ENCODE data around the gene SGMS2.
"Not testable (repeated sequence)": the region's sequence is repeated elsewhere in the genome, so short reads cannot be mapped to it uniquely, and the experiment has no call there.

The SGMS2 gene

DNA sequence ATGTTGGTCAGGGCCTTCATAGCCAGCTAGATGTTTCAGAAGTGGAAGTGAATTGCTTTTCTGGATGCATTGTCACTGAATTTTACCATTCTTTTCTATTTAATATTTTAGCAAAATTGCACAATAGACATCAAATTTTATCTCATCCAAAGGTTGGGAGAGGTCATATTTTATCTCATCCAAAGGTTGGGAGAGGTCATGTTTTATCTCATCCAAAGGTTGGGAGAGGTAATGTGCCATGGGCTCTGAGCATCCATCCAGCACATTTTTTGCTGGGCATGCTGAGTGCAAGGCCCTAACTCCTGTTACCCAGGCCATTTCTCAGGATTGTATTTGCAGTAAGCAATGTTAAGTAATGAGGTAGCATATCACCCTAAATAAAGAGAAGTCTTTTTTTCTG is 91.9 kb downstream of the SGMS2 start:
- DNase-seq, result no peak

- DNase-seq, result no peak
Observed at GRCh38 chr4:107917500-107917899, 92.8 kb downstream of the SGMS2 start.

DNA sequence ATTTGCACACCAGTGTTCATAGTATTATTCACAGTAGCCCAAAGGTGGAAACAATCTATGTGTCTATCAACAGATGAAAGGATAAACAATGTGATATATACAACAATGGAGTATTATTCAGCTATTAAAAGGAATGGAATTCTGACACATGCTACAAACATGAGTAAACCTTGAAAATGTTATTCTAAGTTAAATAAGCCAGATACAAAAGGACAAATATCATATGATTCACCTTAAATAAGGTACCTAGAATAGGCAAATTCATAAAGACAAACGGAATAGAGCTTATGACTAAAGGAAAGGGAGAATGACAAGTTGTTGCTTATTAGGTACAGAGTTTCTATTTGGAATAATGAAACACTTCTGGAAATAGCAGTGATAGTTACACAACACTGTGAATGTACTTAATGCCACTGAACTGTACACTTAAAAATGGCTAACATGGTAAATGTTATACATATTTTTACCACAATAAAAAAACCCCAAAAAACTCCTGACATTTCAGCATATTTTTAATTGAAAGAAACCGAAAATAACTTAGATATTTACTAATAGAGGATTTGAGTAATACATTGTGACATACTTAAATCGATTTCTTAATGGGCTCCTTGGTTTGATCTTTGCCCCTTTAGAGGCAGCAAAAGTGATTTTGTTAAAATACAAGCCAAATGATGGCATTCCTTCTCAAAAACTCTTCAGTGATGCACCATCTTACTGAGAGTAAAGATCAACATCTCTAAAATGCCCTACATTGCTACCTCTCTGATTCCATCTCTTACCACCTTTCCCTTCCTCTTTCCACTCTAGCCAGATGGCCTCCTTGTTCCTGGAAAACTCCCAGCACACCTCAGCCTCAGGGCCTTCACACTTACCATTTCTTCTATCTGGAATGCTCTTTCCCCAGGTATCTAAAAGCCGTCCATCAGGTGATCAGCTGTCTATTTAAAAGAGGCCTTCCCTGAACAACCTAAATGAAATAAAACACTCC is 98.0 kb downstream of the SGMS2 start:
- DNase-seq, result no peak

GRCh38 chr4:107925713-107926112 is 101.0 kb downstream of the SGMS2 start:
- not testable (repeated sequence) for DNase-seq

DNA sequence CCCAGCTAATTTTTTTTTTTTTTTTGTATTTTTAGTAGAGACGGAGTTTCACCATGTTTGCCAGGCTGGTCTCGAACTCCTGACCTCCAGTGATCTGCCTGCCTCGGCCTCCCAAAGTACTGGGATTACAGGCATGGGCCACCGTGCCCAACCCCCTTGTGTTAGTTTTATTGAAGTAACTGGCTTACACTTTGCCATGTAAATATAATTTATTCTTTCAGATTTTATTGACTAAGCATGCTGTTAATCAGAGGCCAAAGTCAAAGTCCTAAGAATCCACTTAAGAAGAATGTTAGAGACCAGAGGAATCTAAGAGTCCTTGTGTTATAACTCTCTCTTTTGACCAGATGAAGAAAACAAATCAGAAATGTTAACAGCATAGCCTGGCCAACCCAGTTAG is 102.1 kb downstream of the SGMS2 start:
- not testable (repeated sequence) for DNase-seq

- peak; percentile 87 for DNase-seq
Observed at GRCh38 chr4:107930821-107931774, 106.4 kb downstream of the SGMS2 start, which contains the start of gene CYP2U1. Gene CYP2U1 (plus strand): TSS chr4:107931549. CDS start chr4:107931644, 95 bp downstream.

DNA sequence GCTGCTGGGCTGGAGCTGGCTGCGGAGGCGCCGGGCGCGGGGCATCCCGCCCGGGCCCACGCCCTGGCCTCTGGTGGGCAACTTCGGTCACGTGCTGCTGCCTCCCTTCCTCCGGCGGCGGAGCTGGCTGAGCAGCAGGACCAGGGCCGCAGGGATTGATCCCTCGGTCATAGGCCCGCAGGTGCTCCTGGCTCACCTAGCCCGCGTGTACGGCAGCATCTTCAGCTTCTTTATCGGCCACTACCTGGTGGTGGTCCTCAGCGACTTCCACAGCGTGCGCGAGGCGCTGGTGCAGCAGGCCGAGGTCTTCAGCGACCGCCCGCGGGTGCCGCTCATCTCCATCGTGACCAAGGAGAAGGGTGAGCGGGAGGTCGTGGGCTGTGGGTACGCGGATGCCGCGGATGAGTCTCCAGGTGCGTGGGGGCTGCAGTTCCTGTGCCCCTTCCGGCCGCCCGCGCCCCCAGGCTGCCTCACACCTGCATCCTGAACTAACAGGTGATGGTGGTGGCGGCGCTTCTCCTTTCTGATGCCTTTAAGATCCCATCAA is 107.1 kb downstream of the SGMS2 start:
- peak; percentile 57 for DNase-seq

- no peak for DNase-seq
Observed at GRCh38 chr4:107935246-107935645, 110.5 kb downstream of the SGMS2 start.

- DNase-seq, result no peak
Observed at GRCh38 chr4:107937040-107937439, 112.3 kb downstream of the SGMS2 start.

DNA sequence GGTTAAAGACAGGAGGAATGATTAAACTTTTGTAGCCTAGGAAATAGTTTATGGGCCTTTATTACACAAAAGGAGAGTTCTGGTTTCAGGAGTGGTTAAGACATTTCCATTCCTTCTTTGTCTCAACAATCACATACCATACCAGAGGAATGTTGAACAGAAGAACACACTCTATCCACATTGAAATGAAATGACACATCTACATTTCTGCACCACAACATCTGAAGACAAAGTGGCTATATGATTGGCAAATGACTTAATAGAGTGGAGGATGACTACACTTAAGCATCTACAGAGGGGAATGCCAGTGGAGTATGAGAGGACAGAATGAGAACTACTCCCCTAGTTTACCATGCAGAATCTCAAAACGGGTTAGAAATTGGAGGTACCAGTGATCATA is 114.6 kb downstream of the SGMS2 start:
- no peak for DNase-seq

GRCh38 chr4:107945809-107946208 is 121.1 kb downstream of the SGMS2 start:
- DNase-seq, result no peak

GRCh38 chr4:107950746-107951540 is 126.2 kb downstream of the SGMS2 start:
- DNase-seq, result no peak

DNA sequence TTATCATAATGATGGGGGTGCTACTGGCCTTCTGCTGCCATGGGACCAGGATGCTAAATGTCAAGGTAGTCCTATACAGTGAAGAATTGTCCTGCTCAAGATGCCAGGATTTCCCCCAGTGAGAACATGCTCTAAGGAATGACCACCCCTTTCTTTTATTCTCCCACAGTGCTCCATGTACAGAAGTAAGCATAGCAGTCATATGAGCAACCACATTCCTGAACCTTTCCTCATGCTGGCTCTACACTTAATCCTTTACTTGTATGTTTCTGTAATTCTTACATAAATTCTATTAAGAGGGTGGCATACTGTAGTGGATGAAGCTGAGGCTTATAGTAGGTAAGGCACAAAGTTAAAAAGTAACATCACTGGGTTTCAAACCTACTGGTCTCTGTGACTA is 126.8 kb downstream of the SGMS2 start:
- no peak for DNase-seq

GRCh38 chr4:107956011-107956410 is 131.3 kb downstream of the SGMS2 start:
- DNase-seq, result no peak

Data from midbrain (tissue), 1 donor.